NCI-H187 treated with DMSO at 0.1 percent for 48 hours (cell line): ENCODE results near the gene CT45A3.
"Not testable (repeated sequence)": the region's sequence is repeated elsewhere in the genome, so short reads cannot be mapped to it uniquely, and the experiment has no call there.

Experiments used
- DNase-seq: peaks from one replicate; lab custom pipeline; 2025; lab: John Stamatoyannopoulos, UW

CT45A3 gene

GRCh38 chrX:135768091-135768490 is at the start of gene CT45A3:
Gene CT45A3 (minus strand): TSS chrX:135768191. CDS start chrX:135764444, 3,747 bp downstream.
- DNase-seq: not testable (repeated sequence)

- not testable (repeated sequence) for DNase-seq
Observed at GRCh38 chrX:135802687-135803086, 34.7 kb upstream of the CT45A3 start, which contains the start of gene CT45A6. Gene CT45A6 (minus strand): TSS chrX:135802787. CDS start chrX:135798993, 3,794 bp downstream.

- not testable (repeated sequence) for DNase-seq
Observed at GRCh38 chrX:135785403-135785802, 17.4 kb upstream of the CT45A3 start, which contains the start of gene CT45A5. Gene CT45A5 (minus strand): TSS chrX:135785503. CDS start chrX:135781729, 3,774 bp downstream.

- DNase-seq: not testable (repeated sequence)
Observed at GRCh38 chrX:135744739-135745138, 23.3 kb downstream of the CT45A3 start.

GRCh38 chrX:135741192-135741715 is 26.7 kb downstream of the CT45A3 start:
- DNase-seq: no peak

GRCh38 chrX:135740681-135741149 is 27.3 kb downstream of the CT45A3 start:
- DNase-seq: no peak

GRCh38 chrX:135737366-135738071 is 30.5 kb downstream of the CT45A3 start:
- DNase-seq: no peak

GRCh38 chrX:135734666-135735065 is 33.3 kb downstream of the CT45A3 start:
- not testable (repeated sequence) for DNase-seq

GRCh38 chrX:135713795-135714194 is 54.2 kb downstream of the CT45A3 start:
- no peak for DNase-seq

GRCh38 chrX:135713183-135713689 is 54.8 kb downstream of the CT45A3 start, which contains the start of gene CT45A1:
Gene CT45A1 (plus strand): TSS chrX:135713639. CDS start chrX:135718941, 5,302 bp downstream.
- DNase-seq: not testable (repeated sequence)
